ENCODE data around the gene IGSF9. TPM values are rescaled to one million over a fixed set of nuclear protein-coding genes. Genes with fewer than 3 reads are reported as not detected.

Gene IGSF9
- total RNA-seq: 63.3 TPM

GRCh38 chr1:159945483-159946241, at the start of gene IGSF9:
TSS of gene IGSF9 (minus strand) at chr1:159945613. CDS start at chr1:159943454, 2,159 bp downstream.

DNA sequence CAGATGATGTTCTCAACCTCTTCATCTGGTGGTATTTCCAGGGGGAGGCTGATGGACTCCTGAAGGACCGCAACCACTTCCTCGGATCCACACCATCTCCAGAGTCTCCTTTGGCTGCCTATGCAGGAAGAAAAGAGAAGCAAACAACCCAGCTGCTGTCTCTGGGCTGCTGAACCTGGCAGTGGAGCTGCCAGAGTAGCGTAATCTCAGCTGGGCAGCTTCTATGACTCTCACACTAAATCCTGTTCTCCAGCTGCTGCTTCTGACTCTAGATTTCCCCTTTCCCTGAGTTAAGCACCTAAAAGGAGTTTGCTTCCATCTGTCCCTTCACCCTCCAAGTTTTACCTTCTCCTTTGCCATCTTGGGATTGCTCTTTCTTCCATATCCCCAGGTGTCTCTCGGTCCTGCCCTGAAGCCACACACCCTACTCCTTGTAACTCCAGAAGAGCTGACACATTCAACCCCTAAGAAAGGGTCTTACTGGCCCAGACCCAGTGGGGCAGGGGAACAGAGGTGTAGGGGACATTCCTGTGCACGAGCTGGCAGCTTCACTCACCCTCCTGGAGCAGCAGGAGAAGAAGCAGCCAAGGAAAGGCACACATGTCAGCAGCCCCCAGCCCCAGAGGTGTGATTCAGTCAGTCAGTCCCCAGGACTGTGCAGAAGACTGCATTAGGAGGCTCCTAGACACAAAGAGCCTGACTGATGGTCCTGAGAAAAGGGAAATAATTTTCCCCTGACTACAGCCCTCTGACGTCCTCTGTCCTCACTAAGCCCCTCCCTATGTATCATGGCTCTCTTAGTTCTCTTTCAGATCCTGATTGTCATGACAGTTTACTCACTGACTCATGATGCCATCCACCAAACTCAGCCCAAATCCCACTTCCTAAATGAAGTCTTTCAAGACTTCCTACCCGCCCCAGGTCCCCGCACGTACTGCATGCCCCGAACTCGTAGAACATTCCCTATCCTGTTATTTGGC, 8.4 kb upstream of the IGSF9 start, which contains the start of gene SLAMF9:
TSS of gene SLAMF9 (minus strand) at position 702 of the 980 bp plus-strand sequence. CDS start at position 602, 100 bp downstream.

DNA sequence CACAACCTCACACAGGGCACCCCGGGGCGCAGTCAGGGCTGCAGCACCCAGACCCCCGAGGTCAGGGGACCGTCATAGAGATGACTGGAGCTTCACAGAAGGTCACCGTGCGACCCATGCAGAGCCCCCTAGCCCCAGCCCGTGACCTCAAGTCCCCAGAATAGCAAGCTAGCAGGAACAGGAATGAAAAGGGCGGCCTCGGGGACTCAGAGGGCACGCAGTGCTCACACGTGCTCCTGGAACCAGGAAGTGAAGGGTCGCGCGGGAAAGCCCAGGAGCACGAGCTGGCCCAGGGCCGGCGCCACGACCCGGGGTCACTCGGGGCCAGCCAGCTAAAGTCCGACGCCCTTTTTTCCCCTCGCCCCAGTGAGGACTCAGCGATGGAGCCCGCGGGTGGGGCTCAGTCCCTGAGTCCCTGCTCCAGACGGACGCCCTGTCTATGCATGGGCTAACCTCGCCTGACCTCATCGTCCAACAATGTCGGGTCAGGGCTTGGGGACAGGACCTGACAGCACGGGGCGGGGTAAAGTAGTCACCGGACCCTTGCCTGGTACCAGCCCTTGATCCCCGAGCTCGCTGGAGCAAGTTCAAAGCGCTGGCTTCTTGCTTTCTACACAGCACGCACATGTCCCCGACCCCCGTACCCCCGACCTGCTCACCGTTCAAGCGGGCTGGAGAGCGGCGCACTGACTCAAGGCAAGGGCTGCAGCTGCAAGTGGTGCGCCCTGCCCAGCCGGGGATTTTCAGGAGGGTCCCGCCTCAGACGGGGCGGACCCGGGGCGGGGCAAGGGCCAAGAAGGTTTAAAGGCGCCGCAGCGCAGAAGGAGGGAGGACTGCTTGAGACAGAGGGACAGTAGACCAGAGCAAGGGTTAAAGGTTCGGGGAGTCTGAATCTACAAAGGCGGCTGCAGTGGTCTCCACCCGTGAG, 20.4 kb downstream of the IGSF9 start, which contains the start of gene TAGLN2:
TSS of gene TAGLN2 (minus strand) at position 717 of the 928 bp plus-strand sequence. CDS start 4,998 bp downstream, outside the sequence.

DNA sequence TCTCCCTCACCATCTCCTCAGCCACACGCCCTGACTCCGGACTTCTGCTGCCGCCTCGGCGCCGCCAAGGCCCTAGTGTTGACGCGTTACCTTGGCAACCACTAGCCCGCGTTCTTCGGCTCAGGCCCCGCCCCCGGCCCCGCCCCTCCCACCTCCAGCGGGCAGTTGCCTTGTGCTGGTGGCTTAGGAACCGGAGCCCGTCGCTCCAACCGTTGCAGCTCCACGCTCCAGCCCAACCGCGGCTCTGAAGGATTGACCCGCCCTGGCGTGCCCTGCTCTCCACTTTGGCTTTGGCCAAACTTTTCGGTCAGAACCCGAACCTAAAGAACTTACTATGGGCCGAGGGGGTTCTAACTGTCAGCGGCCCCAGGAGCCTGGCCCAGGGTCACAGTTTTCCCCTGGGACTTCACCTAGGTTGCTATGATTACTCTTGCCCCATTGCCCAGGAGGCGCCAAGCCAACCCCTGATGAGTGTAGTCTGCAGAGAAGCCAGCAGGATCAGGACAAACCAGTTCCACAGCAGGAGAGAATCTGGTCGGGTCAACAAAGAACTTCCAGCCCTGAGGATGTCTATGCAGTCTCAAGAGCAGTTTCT, 45.2 kb downstream of the IGSF9 start, which contains the start of gene CFAP45:
TSS of gene CFAP45 (minus strand) at position 80 of the 595 bp plus-strand sequence. CDS start at position 13, 67 bp downstream.

Other genes starting within 250 kb of the IGSF9 start
- not detected for gene CRP, start 231.0 kb downstream of the IGSF9 start, total RNA-seq
- gene DUSP23, start 164.7 kb downstream of the IGSF9 start, total RNA-seq: 14.7 TPM
- 0.16 TPM for gene FCRL6, start 143.3 kb downstream of the IGSF9 start, total RNA-seq
- 0.60 TPM for gene SLAMF8, start 118.7 kb downstream of the IGSF9 start, total RNA-seq
- not detected for gene VSIG8, start 83.0 kb downstream of the IGSF9 start, total RNA-seq
- not detected for gene CFAP45, start 45.4 kb downstream of the IGSF9 start, total RNA-seq
- 113 TPM for gene TAGLN2, start 20.1 kb downstream of the IGSF9 start, total RNA-seq
- not detected for gene SLAMF9, start 8.6 kb upstream of the IGSF9 start, total RNA-seq
- 11.6 TPM for gene PIGM, start 86.4 kb upstream of the IGSF9 start, total RNA-seq
- 7.6 TPM for gene KCNJ10, start 124.5 kb upstream of the IGSF9 start, total RNA-seq
- 4.1 TPM for gene KCNJ9, start 135.9 kb upstream of the IGSF9 start, total RNA-seq
- 37.5 TPM for gene IGSF8, start 153.0 kb upstream of the IGSF9 start, total RNA-seq
- gene ATP1A2, start 170.1 kb upstream of the IGSF9 start, total RNA-seq: 50.0 TPM
- 0.60 TPM for gene ATP1A4, start 206.0 kb upstream of the IGSF9 start, total RNA-seq
- 35.8 TPM for gene CASQ1, start 245.0 kb upstream of the IGSF9 start, total RNA-seq

All from camera-type eye (tissue), 1 donor.